Fibroblast of lung (primary cell): Measurements from ENCODE around the gene MYOD1.

ENCODE experiments used
- CTCF ChIP-seq, 2 donors: IDR thresholded peaks in 1 of 2; conservative IDR thresholded peaks in 1 of 2; 1 replicate in 1 of 2; 2 replicates in 1 of 2; pipeline ENCODE4 v1.5.1; 2011 to 2012; ENCODE audit warnings: low read length in 2 of 2, control low read depth in 1 of 2, inconsistent platforms in 1 of 2, low read depth in 1 of 2, mild to moderate bottlenecking in 1 of 2
- EZH2 ChIP-seq: IDR thresholded peaks from 2 replicates; pipeline ENCODE4 v1.5.1; 2012; ENCODE audit warnings: low read length, control low read depth, mild to moderate bottlenecking; ENCODE audit errors: missing control alignments

GRCh38 chr11:17730137-17730536 lies 10.8 kb downstream of the MYOD1 start:
- TF ChIP-seq EZH2, result no peak
- no peak for TF ChIP-seq CTCF (conservative IDR thresholded peaks at IDR 0.05 in 1 of 2, IDR thresholded peaks at IDR 0.05 in 1 of 2; ENCODE audit: low read depth in 1 of 2, low read length in 2 of 2)
